ENCODE data around the gene TBC1D8. TPM values are rescaled to one million over a fixed set of nuclear protein-coding genes. Genes with fewer than 3 reads are reported as not detected.

TBC1D8 gene
- total RNA-seq, 4 donors from 2014 or later, result 16.7 to 44.0 (median 19.7) TPM

GRCh38 chr2:101116348-101116747 lies 34.8 kb downstream of the TBC1D8 start:
- no peak overlapping the region for H3K4me3 ChIP-seq
- H3K27ac ChIP-seq, result no peak overlapping the region
- no peaks in the 10 kb centered on the region for H3K9me3 ChIP-seq
- H3K27me3 ChIP-seq, result no peaks in the 10 kb centered on the region
- TF ChIP-seq POLR2A (IDR thresholded peaks at IDR 0.05) (no peak), CTCF (IDR thresholded peaks at IDR 0.05) (no peak)
- H3K36me3 ChIP-seq, result no peaks in the 10 kb centered on the region
- intact Hi-C loops (cut with DNase I; ENCODE audit: low total_unique reads), result no loop called here
- H3K4me1 ChIP-seq, result peaks cover 13 to 21% of the 10 kb centered on the region in 2 donors
- DNase-seq, result no peak

- Histone ChIP-seq H3K36me3 (no peaks in the 10 kb centered on the region), H3K27ac (no peak overlapping the region), H3K9me3 (no peaks in the 10 kb centered on the region), H3K4me1 (peaks cover 20 to 23% of the 10 kb centered on the region in 2 donors), H3K4me3 (no peak overlapping the region), H3K27me3 (no peaks in the 10 kb centered on the region)
- TF ChIP-seq POLR2A (IDR thresholded peaks at IDR 0.05) (no peak), CTCF (IDR thresholded peaks at IDR 0.05) (no peak)
- intact Hi-C loops (cut with DNase I; ENCODE audit: low total_unique reads), result no loop called here
- no peak for DNase-seq
These were observed 35.5 kb downstream of the TBC1D8 start for GRCh38 chr2:101115664-101116063.

GRCh38 chr2:101114815-101115214 lies 36.4 kb downstream of the TBC1D8 start:
- DNase-seq, result no peak
- intact Hi-C loops (cut with DNase I; ENCODE audit: low total_unique reads), result no loop called here
- peaks cover 23 to 31% of the 10 kb centered on the region in 2 donors for H3K4me1 ChIP-seq

GRCh38 chr2:101114268-101114783 lies 36.9 kb downstream of the TBC1D8 start:
- H3K27ac ChIP-seq, result peak overlapping the region; percentile 63 to 77
- intact Hi-C loops (cut with DNase I; ENCODE audit: low total_unique reads), result no loop called here
- no peak for DNase-seq
- no peak overlapping the region for H3K4me3 ChIP-seq
- peaks cover 28 to 32% of the 10 kb centered on the region in 2 donors for H3K4me1 ChIP-seq
- no peaks in the 10 kb centered on the region for H3K9me3 ChIP-seq
- TF ChIP-seq POLR2A (IDR thresholded peaks at IDR 0.05) (no peak), CTCF (IDR thresholded peaks at IDR 0.05) (no peak)
- H3K36me3 ChIP-seq, result no peaks in the 10 kb centered on the region
- no peaks in the 10 kb centered on the region for H3K27me3 ChIP-seq

More at GRCh38 chr2:101114815-101115214, 36.4 kb downstream of the TBC1D8 start:
- Histone ChIP-seq H3K9me3 (no peaks in the 10 kb centered on the region), H3K27ac (peak overlapping the region; percentile 63 to 77), H3K4me3 (no peak overlapping the region), H3K27me3 (no peaks in the 10 kb centered on the region), H3K36me3 (no peaks in the 10 kb centered on the region)
- TF ChIP-seq CTCF (IDR thresholded peaks at IDR 0.05), result no peak
- no peak for TF ChIP-seq POLR2A (IDR thresholded peaks at IDR 0.05)

- Histone ChIP-seq H3K36me3 (no peaks in the 10 kb centered on the region), H3K9me3 (no peaks in the 10 kb centered on the region), H3K4me1 (peaks cover 29% of the 10 kb centered on the region in 2 donors), H3K27ac (peak overlapping the region; percentile 63 to 77), H3K4me3 (no peak overlapping the region), H3K27me3 (no peaks in the 10 kb centered on the region)
- intact Hi-C loops (cut with DNase I; ENCODE audit: low total_unique reads), result no loop called here
- TF ChIP-seq POLR2A (IDR thresholded peaks at IDR 0.05) (no peak), CTCF (IDR thresholded peaks at IDR 0.05) (no peak)
- peak; percentile 41 to 57 for DNase-seq
These were observed 37.5 kb downstream of the TBC1D8 start for GRCh38 chr2:101113441-101114267.
